Measurements from ENCODE around the gene C17orf113. TPM values are rescaled to one million over a fixed set of nuclear protein-coding genes. Genes with fewer than 3 reads are reported as not detected.

Gene C17orf113
- total and polyA plus RNA-seq, 11 donors = 0.24 to 1.2 (median 0.72) TPM

GRCh38 chr17:42077755-42078154 lies 27.4 kb upstream of the C17orf113 start:
- no peak for DNase-seq
- H3K4me3 ChIP-seq = no peak overlapping the region
- H3K27me3 ChIP-seq = peaks cover 0 to 13% (median 6%) of the 10 kb centered on the region in 9 donors
- H3K27ac ChIP-seq = no peak overlapping the region
- WGBS, 4 donors = 84 to 100% (median 93%) methylated on average over 2 to 5 of the region's 5 CpGs
- ATAC-seq = no peak
- peaks cover 0 to 1% (median 0%) of the 10 kb centered on the region in 12 donors for H3K4me1 ChIP-seq
- H3K36me3 ChIP-seq = no peaks in the 10 kb centered on the region
- no peaks in the 10 kb centered on the region for H3K9me3 ChIP-seq
- TF ChIP-seq CTCF (IDR thresholded peaks at IDR 0.05) = no peak
- no peak for TF ChIP-seq POLR2A (IDR thresholded peaks at IDR 0.05)
- intact Hi-C loops (cut with DNase I) = no loop called here

GRCh38 chr17:42076797-42077559 lies 26.6 kb upstream of the C17orf113 start:
- peaks cover 0 to 9% (median 6%) of the 10 kb centered on the region in 12 donors for H3K4me1 ChIP-seq
- 77 to 91% (median 83%) methylated on average over 4 of the region's 4 CpGs for WGBS, 4 donors
- peaks cover 0 to 21% (median 14%) of the 10 kb centered on the region in 9 donors for H3K27me3 ChIP-seq
- H3K36me3 ChIP-seq = no peaks in the 10 kb centered on the region
- ATAC-seq (peak in 1 of 4 donors; percentile 43), DNase-seq (no peak)
- H3K27ac ChIP-seq = no peak overlapping the region
- no peak overlapping the region for H3K4me3 ChIP-seq
- H3K9me3 ChIP-seq = no peaks in the 10 kb centered on the region
- intact Hi-C loops (cut with DNase I) = no loop called here
- TF ChIP-seq POLR2A (IDR thresholded peaks at IDR 0.05) (no peak), CTCF (IDR thresholded peaks at IDR 0.05) (no peak)

- no peak for ATAC-seq
- 74 to 81% (median 79%) methylated on average over 6 of the region's 6 CpGs for WGBS, 4 donors
- TF ChIP-seq CTCF (IDR thresholded peaks at IDR 0.05) (no peak), POLR2A (IDR thresholded peaks at IDR 0.05) (no peak)
These were observed 25.4 kb upstream of the C17orf113 start for GRCh38 chr17:42075789-42076188.

GRCh38 chr17:42072323-42073187 lies 22.2 kb upstream of the C17orf113 start:
- Histone ChIP-seq H3K9me3 (no peaks in the 10 kb centered on the region), H3K36me3 (no peaks in the 10 kb centered on the region), H3K4me1 (peaks cover 0 to 12% (median 6%) of the 10 kb centered on the region in 12 donors), H3K4me3 (peak overlapping the region in 11 of 12 donors; percentile 19 to 51 (median 39)), H3K27me3 (peaks cover 0 to 36% (median 21%) of the 10 kb centered on the region in 9 donors), H3K27ac (no peak overlapping the region)
- peak in 3 of 4 donors; percentile 36 to 70 (median 53) for ATAC-seq
- intact Hi-C loops (cut with DNase I) = no loop called here
- DNase-seq = no peak
- whole genome bisulfite sequencing, 4 donors = 8 to 20% (median 11%) methylated on average over 12 to 67 of the region's 67 CpGs
- TF ChIP-seq POLR2A (IDR thresholded peaks at IDR 0.05) (no peak), CTCF (IDR thresholded peaks at IDR 0.05) (peak in 3 of 12 donors; percentile 4 to 13 (median 10))

More at GRCh38 chr17:42075789-42076188, 25.4 kb upstream of the C17orf113 start:
- intact Hi-C loops (cut with DNase I) = no loop called here
- Histone ChIP-seq H3K4me1 (peaks cover 0 to 12% (median 6%) of the 10 kb centered on the region in 12 donors), H3K27me3 (peaks cover 0 to 33% (median 21%) of the 10 kb centered on the region in 9 donors), H3K27ac (no peak overlapping the region), H3K36me3 (no peaks in the 10 kb centered on the region), H3K9me3 (no peaks in the 10 kb centered on the region), H3K4me3 (no peak overlapping the region)
- DNase-seq = no peak

Measured in heart left ventricle (tissue), 16 donors.